GM18499 (cell line): Measurements from ENCODE around the gene RPS21.

Experiments
- ATAC-seq: cut with Tn5 transposase; IDR thresholded peaks from one replicate; pipeline ENCODE4 v1.9.1; 2021; ENCODE audit warnings: moderate number of reproducible peaks; ENCODE audit not compliant: insufficient read depth, unreplicated experiment

The RPS21 gene

DNA sequence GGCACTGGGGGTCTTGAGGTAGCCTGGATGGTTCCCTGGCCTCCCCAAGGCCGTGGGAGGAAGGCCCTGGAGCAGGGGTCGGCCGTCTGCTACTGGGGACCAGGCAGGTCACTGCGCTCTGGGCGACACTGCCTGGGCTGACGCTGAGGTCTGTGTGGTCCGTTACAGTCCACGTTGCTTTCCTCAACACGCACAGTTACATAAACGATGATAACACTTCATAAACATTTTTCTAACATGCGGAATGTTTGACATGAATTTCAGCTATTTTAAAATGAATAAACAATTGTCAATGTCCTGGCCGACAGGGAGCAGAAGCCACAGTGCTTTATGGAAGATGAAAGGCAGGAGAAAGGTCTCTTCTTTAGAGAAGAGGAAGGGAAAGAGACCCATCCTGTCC is 50.6 kb downstream of the RPS21 start:
- ATAC-seq, result no peak

DNA sequence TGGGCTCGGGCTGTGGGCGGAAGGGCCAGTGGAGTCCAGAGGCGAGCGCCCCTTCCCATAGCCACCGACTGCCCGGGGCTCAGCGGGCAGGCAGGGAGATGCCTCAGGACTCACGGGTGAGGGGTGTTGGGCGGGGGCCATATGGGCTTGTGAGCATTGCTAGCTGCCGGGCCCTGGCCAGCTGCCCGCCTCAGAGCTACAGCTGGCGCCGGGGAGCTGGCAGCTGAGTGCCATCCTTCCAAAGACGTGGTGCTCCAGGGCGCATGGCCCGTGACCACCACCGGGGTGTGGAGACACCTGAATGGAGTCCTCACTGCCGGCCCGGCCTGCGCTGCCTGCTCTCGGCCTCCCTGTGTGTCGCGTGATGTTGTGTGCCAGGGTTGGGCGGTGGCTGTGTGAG is 51.0 kb downstream of the RPS21 start:
- ATAC-seq, result no peak
